Dendritic cell treated with granulocyte-macrophage colony-stimulating factor and Interleukin-4, amounts not matched to agents 40 ng/mL and 50 ng/mL, for 4 days (primary cell): Measurements from ENCODE around the gene CRADD.
"Not testable (repeated sequence)": the region's sequence is repeated elsewhere in the genome, so short reads cannot be mapped to it uniquely, and the experiment has no call there.

Experiments used
- H3K27ac Mint-ChIP-seq: one replicate; pipeline ENCODE4 v1.8.0; 2022; ENCODE audit warnings: mild to moderate bottlenecking, mixed read lengths
- H3K27me3 Mint-ChIP-seq: one replicate; pipeline ENCODE4 v1.8.0; 2022; ENCODE audit warnings: mild to moderate bottlenecking, mixed read lengths
- H3K36me3 Mint-ChIP-seq: one replicate; pipeline ENCODE4 v1.8.0; 2022; ENCODE audit warnings: low read depth, mixed read lengths
- H3K4me1 Mint-ChIP-seq: one replicate; pipeline ENCODE4 v1.8.0; 2022; ENCODE audit warnings: low read depth, mixed read lengths
- H3K4me3 Mint-ChIP-seq: one replicate; pipeline ENCODE4 v1.8.0; 2022; ENCODE audit warnings: mild to moderate bottlenecking, moderate library complexity, mixed read lengths
- H3K9me3 Mint-ChIP-seq: one replicate; pipeline ENCODE4 v1.8.0; 2022; ENCODE audit warnings: mixed read lengths
- intact Hi-C: fragments of 100-400 bp; cut with micrococcal nuclease; formaldehyde crosslinking; loops from one replicate; pipeline ENCODE4 v1.15.0; 2022

CRADD gene

GRCh38 chr12:93862424-93862823 is 185.2 kb downstream of the CRADD start:
- Mint-ChIP-seq H3K27ac (no peak overlapping the region), H3K9me3 (peaks cover 29% of the 10 kb centered on the region), H3K4me3 (no peak overlapping the region), H3K36me3 (no peaks in the 10 kb centered on the region), H3K27me3 (no peaks in the 10 kb centered on the region), H3K4me1 (no peaks in the 10 kb centered on the region)
- intact Hi-C loops: no loop called here

GRCh38 chr12:93865751-93866150 is 188.6 kb downstream of the CRADD start:
- Mint-ChIP-seq H3K36me3 (no peaks in the 10 kb centered on the region), H3K4me1 (no peaks in the 10 kb centered on the region), H3K27ac (no peak overlapping the region), H3K9me3 (peaks cover 47% of the 10 kb centered on the region), H3K4me3 (no peak overlapping the region), H3K27me3 (no peaks in the 10 kb centered on the region)
- intact Hi-C loops: no loop called here

- H3K9me3 Mint-ChIP-seq: peaks cover 75% of the 10 kb centered on the region
- no peak overlapping the region for H3K27ac Mint-ChIP-seq
- no peaks in the 10 kb centered on the region for H3K27me3 Mint-ChIP-seq
- no peaks in the 10 kb centered on the region for H3K36me3 Mint-ChIP-seq
- no peak overlapping the region for H3K4me3 Mint-ChIP-seq
- no peaks in the 10 kb centered on the region for H3K4me1 Mint-ChIP-seq
- intact Hi-C loops: no loop called here
Measured at GRCh38 chr12:93868771-93869170, 191.6 kb downstream of the CRADD start.

GRCh38 chr12:93870020-93870795 is 193.0 kb downstream of the CRADD start:
- H3K36me3 Mint-ChIP-seq: no peaks in the 10 kb centered on the region
- no peak overlapping the region for H3K4me3 Mint-ChIP-seq
- no peaks in the 10 kb centered on the region for H3K4me1 Mint-ChIP-seq
- no peaks in the 10 kb centered on the region for H3K27me3 Mint-ChIP-seq
- intact Hi-C loops: no loop called here
- no peak overlapping the region for H3K27ac Mint-ChIP-seq
- H3K9me3 Mint-ChIP-seq: peaks cover 81% of the 10 kb centered on the region

GRCh38 chr12:93871566-93871965 is 194.4 kb downstream of the CRADD start:
- intact Hi-C loops, H3K27me3 Mint-ChIP-seq, H3K27ac Mint-ChIP-seq, H3K36me3 Mint-ChIP-seq, H3K4me1 Mint-ChIP-seq, H3K4me3 Mint-ChIP-seq: not testable (repeated sequence)
- H3K9me3 Mint-ChIP-seq: peaks cover 83% of the 10 kb centered on the region

GRCh38 chr12:93873561-93873960 is 196.4 kb downstream of the CRADD start:
- Mint-ChIP-seq H3K27ac (no peak overlapping the region), H3K9me3 (peaks cover 77% of the 10 kb centered on the region), H3K36me3 (no peaks in the 10 kb centered on the region), H3K4me3 (no peak overlapping the region), H3K4me1 (no peaks in the 10 kb centered on the region), H3K27me3 (no peaks in the 10 kb centered on the region)
- intact Hi-C loops: no loop called here

GRCh38 chr12:93875157-93875556 is 198.0 kb downstream of the CRADD start:
- intact Hi-C loops: no loop called here
- Mint-ChIP-seq H3K9me3 (peaks cover 64% of the 10 kb centered on the region), H3K4me3 (no peak overlapping the region), H3K27me3 (no peaks in the 10 kb centered on the region), H3K4me1 (no peaks in the 10 kb centered on the region), H3K27ac (no peak overlapping the region), H3K36me3 (no peaks in the 10 kb centered on the region)

- no peak overlapping the region for H3K27ac Mint-ChIP-seq
- H3K27me3 Mint-ChIP-seq: no peaks in the 10 kb centered on the region
- H3K4me1 Mint-ChIP-seq: peaks cover 9% of the 10 kb centered on the region
- intact Hi-C loops: no loop called here
- no peaks in the 10 kb centered on the region for H3K36me3 Mint-ChIP-seq
- no peak overlapping the region for H3K4me3 Mint-ChIP-seq
- H3K9me3 Mint-ChIP-seq: peaks cover 61% of the 10 kb centered on the region
Measured at GRCh38 chr12:93876360-93876759, 199.2 kb downstream of the CRADD start.

GRCh38 chr12:93877446-93877845 is 200.3 kb downstream of the CRADD start:
- intact Hi-C loops: no loop called here
- H3K4me3 Mint-ChIP-seq: no peak overlapping the region
- no peak overlapping the region for H3K27ac Mint-ChIP-seq
- H3K9me3 Mint-ChIP-seq: peaks cover 50% of the 10 kb centered on the region
- peaks cover 9% of the 10 kb centered on the region for H3K4me1 Mint-ChIP-seq
- H3K27me3 Mint-ChIP-seq: no peaks in the 10 kb centered on the region
- H3K36me3 Mint-ChIP-seq: no peaks in the 10 kb centered on the region

GRCh38 chr12:93879476-93880421 is 202.6 kb downstream of the CRADD start:
- intact Hi-C loops: no loop called here
- H3K4me1 Mint-ChIP-seq: peaks cover 9% of the 10 kb centered on the region
- no peaks in the 10 kb centered on the region for H3K27me3 Mint-ChIP-seq
- no peak overlapping the region for H3K4me3 Mint-ChIP-seq
- H3K9me3 Mint-ChIP-seq: peaks cover 27% of the 10 kb centered on the region
- H3K27ac Mint-ChIP-seq: no peak overlapping the region
- no peaks in the 10 kb centered on the region for H3K36me3 Mint-ChIP-seq

- Mint-ChIP-seq H3K9me3 (peaks cover 14% of the 10 kb centered on the region), H3K36me3 (no peaks in the 10 kb centered on the region), H3K4me3 (no peak overlapping the region), H3K27ac (no peak overlapping the region), H3K4me1 (peaks cover 9% of the 10 kb centered on the region), H3K27me3 (no peaks in the 10 kb centered on the region)
- intact Hi-C loops: no loop called here
Measured at GRCh38 chr12:93880853-93881522, 203.8 kb downstream of the CRADD start.

GRCh38 chr12:93882763-93883162 is 205.6 kb downstream of the CRADD start:
- Mint-ChIP-seq H3K4me1 (peaks cover 9% of the 10 kb centered on the region), H3K27ac (no peak overlapping the region), H3K9me3 (no peaks in the 10 kb centered on the region), H3K36me3 (no peaks in the 10 kb centered on the region), H3K4me3 (no peak overlapping the region), H3K27me3 (no peaks in the 10 kb centered on the region)
- intact Hi-C loops: no loop called here

GRCh38 chr12:93883436-93884154 is 206.4 kb downstream of the CRADD start:
- Mint-ChIP-seq H3K36me3 (no peaks in the 10 kb centered on the region), H3K27me3 (no peaks in the 10 kb centered on the region), H3K4me1 (peaks cover 9% of the 10 kb centered on the region), H3K27ac (no peak overlapping the region), H3K9me3 (no peaks in the 10 kb centered on the region), H3K4me3 (no peak overlapping the region)
- intact Hi-C loops: no loop called here
